ENCODE measurements around the gene LRP4.

DNA sequence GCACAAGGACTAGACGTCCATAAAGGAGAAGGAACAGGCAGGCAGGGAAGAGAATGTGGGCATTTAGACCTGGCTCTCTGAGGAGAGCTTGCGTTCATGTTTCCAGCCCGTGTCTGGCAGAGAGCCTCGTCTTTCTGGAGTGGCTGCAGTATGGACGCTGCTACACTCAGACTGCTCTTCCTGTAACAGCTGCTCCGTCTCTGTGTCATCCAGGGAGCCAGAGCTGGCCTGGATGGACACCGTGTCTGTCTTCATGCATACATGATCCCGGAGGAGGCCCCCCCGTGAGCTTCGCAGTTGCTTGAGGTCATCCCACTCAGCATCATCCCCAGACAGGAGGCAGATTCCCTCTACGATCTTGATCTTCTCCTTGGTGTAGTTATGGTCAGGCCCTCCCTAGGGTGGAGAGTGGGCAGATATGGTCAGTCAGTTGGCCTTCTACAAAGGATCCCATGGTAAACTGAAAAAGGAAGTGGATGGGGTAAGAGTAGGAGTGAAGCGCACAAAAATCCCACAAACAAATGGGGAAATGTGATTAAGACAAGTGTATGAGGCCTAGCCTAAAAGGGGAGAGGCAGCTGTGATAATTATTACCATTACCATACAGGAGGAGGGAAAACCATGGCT lies 59.3 kb downstream of the LRP4 start:
- TF ChIP-seq, protein P1, sequence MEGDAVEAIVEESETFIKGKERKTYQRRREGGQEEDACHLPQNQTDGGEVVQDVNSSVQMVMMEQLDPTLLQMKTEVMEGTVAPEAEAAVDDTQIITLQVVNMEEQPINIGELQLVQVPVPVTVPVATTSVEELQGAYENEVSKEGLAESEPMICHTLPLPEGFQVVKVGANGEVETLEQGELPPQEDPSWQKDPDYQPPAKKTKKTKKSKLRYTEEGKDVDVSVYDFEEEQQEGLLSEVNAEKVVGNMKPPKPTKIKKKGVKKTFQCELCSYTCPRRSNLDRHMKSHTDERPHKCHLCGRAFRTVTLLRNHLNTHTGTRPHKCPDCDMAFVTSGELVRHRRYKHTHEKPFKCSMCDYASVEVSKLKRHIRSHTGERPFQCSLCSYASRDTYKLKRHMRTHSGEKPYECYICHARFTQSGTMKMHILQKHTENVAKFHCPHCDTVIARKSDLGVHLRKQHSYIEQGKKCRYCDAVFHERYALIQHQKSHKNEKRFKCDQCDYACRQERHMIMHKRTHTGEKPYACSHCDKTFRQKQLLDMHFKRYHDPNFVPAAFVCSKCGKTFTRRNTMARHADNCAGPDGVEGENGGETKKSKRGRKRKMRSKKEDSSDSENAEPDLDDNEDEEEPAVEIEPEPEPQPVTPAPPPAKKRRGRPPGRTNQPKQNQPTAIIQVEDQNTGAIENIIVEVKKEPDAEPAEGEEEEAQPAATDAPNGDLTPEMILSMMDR (IDR thresholded peaks at IDR 0.05; ENCODE audit: extremely low read depth in 1 of 2, insufficient read depth in 1 of 2, low read depth in 1 of 2, low read length in 2 of 2) = no peak
- TF ChIP-seq POLR2A (IDR thresholded peaks at IDR 0.05; ENCODE audit: low read depth, low read length) = no peak
